Heart right ventricle (tissue), 16 donors: ENCODE measurements around the gene ANKRD28. TPM values are rescaled to one million over a fixed set of nuclear protein-coding genes. Genes with fewer than 3 reads are reported as not detected.

Source experiments
- ATAC-seq, 8 donors: fragments of 200-7000 bp; cut with Tn5 transposase; one replicate each; pipeline ENCODE4 v1.9.1; 2020; ENCODE audit warnings: mild to moderate bottlenecking in 8 of 8, moderate library complexity in 8 of 8, moderate number of reproducible peaks in 1 of 8
- DNase-seq, 2 donors: peaks; one replicate each; pipeline ENCODE4 v3.0.0-alpha.2; 2020
- H3K27ac ChIP-seq, 10 donors: fragments of 200-600 bp; sonication (generic) in 2 of 10; one replicate each; pipeline versions ENCODE4 v1.5.0 to v1.8.0; 2020 to 2022; ENCODE audit warnings: mild to moderate bottlenecking in 3 of 10
- H3K27me3 ChIP-seq, 7 donors: fragments of 200-600 bp; one replicate each; pipeline ENCODE4 v1.8.0; 2021 to 2022; ENCODE audit warnings: mild to moderate bottlenecking in 2 of 7
- H3K36me3 ChIP-seq, 9 donors: fragments of 200-600 bp; sonication (generic) in 1 of 9; one replicate each; pipeline versions ENCODE4 v1.5.0 to v1.8.0; 2020 to 2022; ENCODE audit warnings: mild to moderate bottlenecking in 2 of 9
- H3K4me1 ChIP-seq, 9 donors: fragments of 200-600 bp; sonication (generic) in 1 of 9; one replicate each; pipeline versions ENCODE4 v1.5.0 to v1.8.0; 2020 to 2022; ENCODE audit warnings: mild to moderate bottlenecking in 4 of 9
- H3K4me3 ChIP-seq, 10 donors: fragments of 200-600 bp; sonication (generic) in 2 of 10; one replicate each; pipeline versions ENCODE4 v1.5.0 to v1.8.0; 2020 to 2022; ENCODE audit warnings: mild to moderate bottlenecking in 7 of 10, moderate library complexity in 2 of 10
- H3K9me3 ChIP-seq, 11 donors: fragments of 200-600 bp in 10 of 11; sonication (generic) in 2 of 11; one replicate each; pipeline versions ENCODE4 v1.5.0 to v1.8.0; 2013 to 2022; ENCODE audit warnings: mild to moderate bottlenecking in 2 of 11, control low read depth in 1 of 11, moderate library complexity in 1 of 11
- CTCF ChIP-seq, 9 donors: fragments of 200-600 bp; sonication (generic) in 2 of 9; IDR thresholded peaks; one replicate each; pipeline versions ENCODE4 v1.5.0 to v1.8.0; 2021 to 2022; ENCODE audit warnings: antibody characterized with exemption in 9 of 9, mild to moderate bottlenecking in 5 of 9, moderate library complexity in 1 of 9
- WGBS, 2 donors: extraction: QIAGEN DNeasy Blood & Tissue Kit; methylation state at CpG; one replicate each; pipeline ENCODE4 v1.1.7; 2013; ENCODE audit warnings: inconsistent platforms in 1 of 2; 5-methylcytosine and 5-hydroxymethylcytosine counted together
- intact Hi-C, 10 donors: fragments of 100-400 bp; cut with DNase I; formaldehyde crosslinking; loops; one replicate each; pipeline versions ENCODE4 v1.11.1 to v1.14.2; 2022
- polyA plus RNA-seq, 2 donors: library from polyadenylated mRNA; stranded (reverse); fragments of 200-250 nt; gene quantifications; one replicate each; pipeline ENCODE4 v1.2.3, GENCODE V29; 2013
- total RNA-seq, 10 donors: library from RNA; stranded (reverse); fragmentation: NEBNext Ultra II Directional in 3 of 10; extraction: Animal tissue kit (Norgen Biotek cat#: 25700) in 3 of 10; gene quantifications; one replicate each; pipeline versions ENCODE4 v1.2.1 to v1.2.4, GENCODE V29; 2021 to 2023
- donor health status: Arrhythmogenic right ventricular cardiomyopathy.
- donor health status: ischemic (EF 13 %, LVEDD 7.1; RV severe dilation, severe dysfunction).
- donor health status: healthy with polysubstance abuse.
- donor health status: DM: no; HTN: yes; CAD: no.
- donor health status: DM: no; HTN: no; CAD: no.
- donor health status: ischemic (EF 25% LVEDD 6.9; RV normal size, moderate dysfunction).
- donor health status: ischemic (EF 25% LVEDD 5.7; RV mildly dilated, moderate dysfunction).
- donor health status: healthy.
- donor health status: DM: yes; HTN: yes; CAD: no.
- donor health status: Ischemic cardiomyopathy.
- donor health status: ischemic (EF 35%, LVEDD 5.7; RV mildly dilated, moderate dysfunction).
- donor health status: nonischemic (EF 11% LVEDD 7.7; RV severe dilation, severe dysfunction).
- donor health status: DM: yes; HTN: yes; CAD: no.
- donor health status: PGD.
- donor health status: ischemic (EF 29% LVEDD 5.4; RV normal size, mild dysfunction).
- donor health status: nonischemic (EF 23%, LVEDD 6.1; RV moderate dilation, normal function).

The ANKRD28 gene
- total and polyA plus RNA-seq, 12 donors = 5.9 to 30.8 (median 27.1) TPM

GRCh38 chr3:15638193-15638890 lies 159.4 kb downstream of the ANKRD28 start:
- TF ChIP-seq CTCF (IDR thresholded peaks at IDR 0.05) = no peak
- ATAC-seq = no peak
- intact Hi-C loops = loop anchor here in 4 of 10 donors (10.0 kb wide), 5 partner anchors 46 to 616 kb away; partner anchors contain the start of gene GALNT15 (in 1 of the 4)

GRCh38 chr3:15637131-15637951 lies 160.4 kb downstream of the ANKRD28 start:
- peaks cover 0 to 48% (median 34%) of the 10 kb centered on the region in 9 donors for H3K4me1 ChIP-seq
- peak overlapping the region in 8 of 10 donors; percentile 32 to 83 (median 72) for H3K27ac ChIP-seq
- peaks cover 0 to 8% (median 0%) of the 10 kb centered on the region in 9 donors for H3K36me3 ChIP-seq
- H3K27me3 ChIP-seq = no peaks in the 10 kb centered on the region
- H3K9me3 ChIP-seq = no peaks in the 10 kb centered on the region
- no peak for DNase-seq
- 74 to 76% methylated on average over 7 of the region's 7 CpGs for WGBS, 2 donors
- no peak for TF ChIP-seq CTCF (IDR thresholded peaks at IDR 0.05)
- no peak overlapping the region for H3K4me3 ChIP-seq
- ATAC-seq = no peak
- intact Hi-C loops = loop anchor here in 4 of 10 donors (10.0 kb wide), 5 partner anchors 47 to 617 kb away; partner anchors contain the start of gene GALNT15 (in 1 of the 4)

More at GRCh38 chr3:15638193-15638890, 159.4 kb downstream of the ANKRD28 start:
- H3K9me3 ChIP-seq = no peaks in the 10 kb centered on the region
- H3K4me1 ChIP-seq = peaks cover 0 to 48% (median 34%) of the 10 kb centered on the region in 9 donors
- WGBS, 2 donors = 88 to 93% methylated on average over 6 of the region's 6 CpGs
- no peak for DNase-seq
- peaks cover 0 to 17% (median 0%) of the 10 kb centered on the region in 9 donors for H3K36me3 ChIP-seq
- H3K27me3 ChIP-seq = no peaks in the 10 kb centered on the region
- peak overlapping the region in 2 of 10 donors; percentile 78 to 83 for H3K27ac ChIP-seq
- no peak overlapping the region for H3K4me3 ChIP-seq

GRCh38 chr3:15636028-15636709 lies 161.6 kb downstream of the ANKRD28 start:
- peak; percentile 20 to 87 (median 80) for ATAC-seq
- intact Hi-C loops = loop anchor here in 4 of 10 donors (10.0 kb wide), 5 partner anchors 49 to 619 kb away; partner anchors contain the start of gene GALNT15 (in 1 of the 4)

More at GRCh38 chr3:15636028-15636709, 161.6 kb downstream of the ANKRD28 start:
- Histone ChIP-seq H3K4me3 (peak overlapping the region in 4 of 10 donors; percentile 4 to 15 (median 7)), H3K27me3 (no peaks in the 10 kb centered on the region), H3K4me1 (peaks cover 0 to 56% (median 41%) of the 10 kb centered on the region in 9 donors), H3K36me3 (no peaks in the 10 kb centered on the region), H3K27ac (peak overlapping the region in 9 of 10 donors; percentile 32 to 83 (median 72)), H3K9me3 (no peaks in the 10 kb centered on the region)
- peak in 1 of 2 donors; percentile 34 for DNase-seq
- WGBS, 2 donors = 53 to 67% methylated on average over 14 of the region's 14 CpGs
- no peak for TF ChIP-seq CTCF (IDR thresholded peaks at IDR 0.05)
